NT2/D1 (cell line): ENCODE results near the gene PKMYT1.

ENCODE experiments used
- SUZ12 ChIP-seq: IDR thresholded peaks from 2 replicates; pipeline ENCODE4 v1.6.1; 2011; ENCODE audit not compliant: insufficient read length, insufficient read depth; ENCODE audit errors: extremely low read depth
- YY1 ChIP-seq: IDR thresholded peaks from 2 replicates; pipeline ENCODE4 v1.6.1; 2011; ENCODE audit not compliant: insufficient read length, insufficient read depth
- ZNF274 ChIP-seq: IDR thresholded peaks from 2 replicates; pipeline ENCODE4 v1.6.1; 2011; ENCODE audit warnings: mild to moderate bottlenecking, low read depth, low read length

DNA sequence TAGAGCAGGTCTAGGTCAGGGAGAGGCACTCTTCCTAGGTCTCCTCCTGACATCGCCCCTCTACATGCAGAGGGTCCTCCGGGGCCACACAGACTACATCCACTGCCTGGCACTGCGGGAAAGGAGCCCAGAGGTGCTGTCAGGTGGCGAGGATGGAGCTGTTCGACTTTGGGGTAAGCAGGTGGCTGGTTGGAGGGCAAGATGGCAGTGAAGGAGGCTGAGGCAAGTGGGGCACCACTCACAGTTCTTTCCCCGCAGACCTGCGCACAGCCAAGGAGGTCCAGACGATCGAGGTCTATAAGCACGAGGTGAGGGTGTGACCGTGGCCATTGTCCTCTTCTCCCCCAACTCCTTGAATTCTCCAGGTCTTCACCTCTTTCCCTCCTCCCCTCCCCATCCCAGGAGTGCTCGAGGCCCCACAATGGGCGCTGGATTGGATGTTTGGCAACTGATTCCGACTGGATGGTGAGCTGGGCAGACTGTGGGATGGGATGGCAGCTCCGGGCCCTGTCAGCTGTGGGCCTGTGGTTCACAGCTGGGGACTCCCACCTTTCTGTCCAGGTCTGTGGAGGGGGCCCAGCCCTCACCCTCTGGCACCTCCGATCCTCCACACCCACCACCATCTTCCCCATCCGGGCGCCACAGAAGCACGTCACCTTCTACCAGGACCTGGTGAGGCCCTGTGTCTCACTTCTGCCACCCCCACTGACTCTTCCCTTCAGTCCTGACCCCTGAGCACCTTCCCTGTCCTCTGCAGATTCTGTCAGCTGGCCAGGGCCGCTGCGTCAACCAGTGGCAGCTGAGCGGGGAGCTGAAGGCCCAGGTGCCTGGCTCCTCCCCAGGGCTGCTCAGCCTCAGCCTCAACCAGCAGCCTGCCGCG is 46.6 kb upstream of the PKMYT1 start:
- TF ChIP-seq YY1 (no peak), SUZ12 (no peak), ZNF274 (no peak)
